Progenitor cell of endocrine pancreas (in vitro differentiated cells): ENCODE results near the gene GUSB. TPM values are rescaled to one million over a fixed set of nuclear protein-coding genes. Genes with fewer than 3 reads are reported as not detected.
"Not testable (repeated sequence)": the region's sequence is repeated elsewhere in the genome, so short reads cannot be mapped to it uniquely, and the experiment has no call there.

ENCODE experiments used
- DNase-seq: peaks from one replicate; pipeline ENCODE4 v3.0.0; 2021; ENCODE audit warnings: low spot score; ENCODE audit not compliant: unreplicated experiment
- H3K27ac Mint-ChIP-seq: 2 replicates; pipeline ENCODE4 v1.8.0; 2021; ENCODE audit warnings: mild to moderate bottlenecking, moderate library complexity, mixed read lengths
- H3K27me3 Mint-ChIP-seq: 2 replicates; pipeline ENCODE4 v1.8.0; 2021; ENCODE audit warnings: mixed read lengths
- H3K36me3 Mint-ChIP-seq: 2 replicates; pipeline ENCODE4 v1.8.0; 2022; ENCODE audit warnings: mixed read lengths; ENCODE audit not compliant: insufficient read depth
- H3K4me1 Mint-ChIP-seq: 2 replicates; pipeline ENCODE4 v1.8.0; 2021; ENCODE audit warnings: low read depth, mixed read lengths
- H3K4me3 Mint-ChIP-seq: 2 replicates; pipeline ENCODE4 v1.8.0; 2021; ENCODE audit warnings: low read depth, mild to moderate bottlenecking, moderate library complexity, mixed read lengths
- H3K9me3 Mint-ChIP-seq: 2 replicates; pipeline ENCODE4 v1.8.0; 2021; ENCODE audit warnings: low read depth, mixed read lengths
- CTCF ChIP-seq: fragments of 200-600 bp; sonication (generic); IDR thresholded peaks from one replicate; pipeline ENCODE4 v1.5.0; 2021; ENCODE audit warnings: antibody characterized with exemption, mild to moderate bottlenecking; ENCODE audit not compliant: unreplicated experiment
- long read RNA-seq: library from polyadenylated mRNA; unstranded; transcript quantifications from one replicate; pipeline ENCODE4 v2.0.0, GENCODE V29; 2020
- total RNA-seq: library from RNA; stranded (reverse); gene quantifications from 2 replicates; pipeline ENCODE4 v1.2.1, GENCODE V29; 2021

The GUSB gene
- total RNA-seq: 53.9 and 60.8 TPM in 2 replicates
- long read RNA-seq, transcript GUSB-201 (12 exons, 2,300 nt): major isoform, 11 of 49 reads
- long read RNA-seq, partial matches to known transcripts: 4 of 49 reads
- long read RNA-seq, other reads (novel, unspliced or antisense): 34 of 49 reads

DNA sequence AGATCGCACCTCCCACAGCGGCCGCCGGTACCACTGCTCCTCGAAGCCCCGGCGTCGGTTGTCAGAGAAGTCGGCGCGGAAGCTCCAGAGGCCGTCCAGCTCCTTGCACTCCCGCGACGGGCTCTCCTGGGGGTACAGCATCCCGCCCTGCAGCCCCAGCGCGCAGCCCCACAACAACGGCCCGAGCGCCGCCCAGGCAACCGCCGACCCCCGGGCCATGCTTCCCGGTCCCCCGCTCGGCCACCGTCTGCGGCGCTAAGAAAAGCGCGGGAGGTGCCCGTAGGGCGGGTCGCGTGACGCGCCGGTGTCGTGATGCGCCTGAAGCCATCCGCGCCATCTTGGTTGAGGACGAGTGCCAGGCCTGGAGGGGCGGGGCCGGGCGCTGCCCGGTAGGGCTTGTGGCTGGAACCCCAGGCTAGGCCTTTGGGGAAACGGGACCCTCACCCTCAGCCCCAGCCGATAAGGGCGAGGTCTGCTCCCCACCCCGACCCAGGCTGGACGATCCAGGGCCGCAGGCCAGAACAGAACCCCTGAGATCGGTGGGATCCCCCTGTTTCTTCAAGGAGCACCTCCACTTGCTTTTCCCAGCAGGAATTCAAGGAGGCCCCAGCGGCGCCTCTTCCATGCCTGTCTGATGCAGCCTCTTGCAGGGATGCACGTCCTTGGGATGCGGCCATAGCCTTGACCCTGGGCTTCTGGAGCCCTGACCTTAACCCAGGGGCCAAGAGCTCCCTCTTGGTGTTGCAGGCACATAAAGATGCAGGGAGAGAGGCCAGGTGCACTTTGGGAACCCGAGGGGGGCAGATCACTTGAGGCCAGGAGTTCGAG, at the start of gene GUSB:
TSS of gene GUSB (minus strand) at position 249 of the 828 bp plus-strand sequence. CDS start at position 219, 30 bp downstream.
- H3K9me3 Mint-ChIP-seq: no peaks in the 10 kb centered on the region
- no peak for TF ChIP-seq CTCF
- peak within 1 kb of the TSS; percentile 71 for H3K4me3 Mint-ChIP-seq
- H3K27me3 Mint-ChIP-seq: no peaks in the 10 kb centered on the region
- peak; percentile 81 for DNase-seq
- peak within 1 kb of the TSS; percentile 84 for H3K27ac Mint-ChIP-seq
- no peaks in the 10 kb centered on the region for H3K4me1 Mint-ChIP-seq
- H3K36me3 Mint-ChIP-seq: no peaks in the 10 kb centered on the region

DNA sequence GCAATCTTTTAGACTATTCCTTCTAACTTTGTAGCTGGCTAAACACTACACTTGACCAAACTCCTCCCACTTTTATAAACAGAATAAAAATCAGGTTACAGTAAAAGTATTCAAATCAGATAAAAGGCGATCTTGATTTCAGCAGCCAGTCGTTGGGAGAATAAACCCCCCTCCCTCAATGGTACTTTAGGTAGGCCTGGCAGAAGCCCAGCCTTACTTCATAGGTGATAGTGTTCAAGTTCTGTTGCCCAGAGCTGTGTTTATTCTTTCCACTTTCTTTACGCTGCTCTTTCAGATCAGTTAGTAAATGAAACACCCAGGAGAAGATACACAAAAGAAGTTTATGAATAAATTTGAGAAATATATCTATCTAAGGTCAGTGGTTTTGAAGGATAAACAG, 46.3 kb upstream of the GUSB start:
- not testable (repeated sequence) for H3K4me3 Mint-ChIP-seq, H3K36me3 Mint-ChIP-seq, H3K27me3 Mint-ChIP-seq, H3K4me1 Mint-ChIP-seq, H3K9me3 Mint-ChIP-seq, DNase-seq, H3K27ac Mint-ChIP-seq

GRCh38 chr7:66016131-66016461, 34.1 kb upstream of the GUSB start:
- H3K9me3 Mint-ChIP-seq: no peaks in the 10 kb centered on the region
- DNase-seq: no peak
- H3K4me1 Mint-ChIP-seq: peaks cover 14% of the 10 kb centered on the region
- H3K27ac Mint-ChIP-seq: peak overlapping the region; percentile 37
- H3K27me3 Mint-ChIP-seq: no peaks in the 10 kb centered on the region
- H3K36me3 Mint-ChIP-seq: no peaks in the 10 kb centered on the region
- no peak for TF ChIP-seq CTCF
- H3K4me3 Mint-ChIP-seq: no peak overlapping the region

DNA sequence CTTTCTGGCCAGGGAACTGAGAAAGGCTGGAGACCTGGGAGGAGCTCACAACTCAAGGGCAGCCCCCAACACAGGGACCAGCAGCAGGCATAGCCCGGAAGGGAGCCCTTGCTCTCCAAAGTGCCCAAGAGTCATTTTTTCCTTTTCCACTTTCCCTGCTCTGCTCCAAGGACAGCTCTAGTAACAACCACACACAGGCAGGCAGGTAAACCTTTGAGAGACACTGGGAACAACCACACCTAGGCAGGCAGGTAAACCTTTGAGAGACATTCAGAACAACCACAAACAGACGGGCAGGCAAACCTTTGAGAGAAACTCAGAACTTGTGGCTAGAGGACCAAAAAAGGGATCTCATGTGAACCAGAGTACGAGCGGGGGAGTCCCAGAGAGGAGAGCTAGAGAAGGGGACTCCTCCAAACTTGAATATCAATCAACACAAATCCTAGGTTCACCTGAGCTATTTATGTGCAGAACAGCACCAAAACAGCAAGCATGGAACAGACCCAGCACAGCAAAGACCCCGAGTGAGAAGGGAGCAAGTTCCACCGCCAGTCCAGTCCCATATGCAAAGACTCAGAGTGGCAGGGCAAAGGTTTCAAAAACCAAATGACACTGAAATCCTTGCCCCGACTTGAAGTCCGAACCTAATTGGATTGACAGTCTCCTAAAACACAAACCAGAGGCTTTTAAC, 33.6 kb upstream of the GUSB start:
- H3K36me3 Mint-ChIP-seq: no peaks in the 10 kb centered on the region
- H3K27ac Mint-ChIP-seq: no peak overlapping the region

DNA sequence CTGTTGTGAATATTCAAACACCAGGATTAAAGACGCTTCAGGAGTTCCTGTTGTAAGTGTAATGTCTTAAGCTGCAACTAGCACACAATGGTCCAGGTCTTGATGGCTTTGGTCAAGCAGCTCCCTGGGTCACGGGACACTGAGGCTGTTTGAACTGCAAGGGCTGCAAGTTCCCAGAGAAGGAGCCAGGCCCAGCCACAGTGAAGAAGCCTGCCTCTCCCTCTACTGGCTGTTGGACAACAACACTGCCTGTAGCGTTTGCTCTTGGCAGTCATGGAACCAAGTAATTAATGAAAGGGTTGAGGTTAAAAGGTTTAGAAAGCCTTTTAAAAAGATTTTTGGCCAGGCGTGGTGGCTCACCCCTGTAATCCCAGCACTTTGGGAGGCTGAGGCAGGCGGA, 31.9 kb upstream of the GUSB start:
- H3K27ac Mint-ChIP-seq: peak overlapping the region; percentile 56
- H3K27me3 Mint-ChIP-seq: no peaks in the 10 kb centered on the region
- H3K36me3 Mint-ChIP-seq: no peaks in the 10 kb centered on the region
- no peak for DNase-seq
- no peak overlapping the region for H3K4me3 Mint-ChIP-seq
- peaks cover 4% of the 10 kb centered on the region for H3K9me3 Mint-ChIP-seq
- TF ChIP-seq CTCF: peak; percentile 35
- H3K4me1 Mint-ChIP-seq: peaks cover 17% of the 10 kb centered on the region

More for the DNA sequence above, 33.6 kb upstream of the GUSB start:
- no peak for DNase-seq
- H3K9me3 Mint-ChIP-seq: peaks cover 1% of the 10 kb centered on the region
- TF ChIP-seq CTCF: no peak
- no peaks in the 10 kb centered on the region for H3K27me3 Mint-ChIP-seq
- no peak overlapping the region for H3K4me3 Mint-ChIP-seq
- H3K4me1 Mint-ChIP-seq: peaks cover 14% of the 10 kb centered on the region
